ENCODE results near the gene CCDC15. TPM values are rescaled to one million over a fixed set of nuclear protein-coding genes. Genes with fewer than 3 reads are reported as not detected.

Gene CCDC15
- total and polyA plus RNA-seq, 2 of the 13 experiments (the other 11 are each of a cell fraction or from before 2014, with no cell fraction given) = 2.2 to 4.6 TPM

GRCh38 chr11:125070699-125071254, 116.8 kb downstream of the CCDC15 start (continued):
- TF ChIP-seq ZMYM2 (CRISPR knock-in tag; IDR thresholded peaks at IDR 0.05) (no peak), ZNF501 (CRISPR knock-in tag; IDR thresholded peaks at IDR 0.05) (peak; percentile 34; the same call in 1 of the 2 replicates), FOXA3 (CRISPR knock-in tag; IDR thresholded peaks at IDR 0.05) (peak; percentile 40; the same call in 1 of the 2 replicates), TRIM24 (CRISPR knock-in tag; IDR thresholded peaks at IDR 0.05) (no peak), ZNF891 (CRISPR knock-in tag; IDR thresholded peaks at IDR 0.05) (0 out of 2 replicates have a peak, but pooled peaks have one; percentile 56), SOX13 (IDR thresholded peaks at IDR 0.05) (no peak), SOX13 (CRISPR knock-in tag; conservative IDR thresholded peaks at IDR 0.05 in 1 of 2, IDR thresholded peaks at IDR 0.05 in 1 of 2) (peak in 1 of 2 experiments; percentile 33; a peak in 1 of 4 replicates), ZNF710 (CRISPR knock-in tag; IDR thresholded peaks at IDR 0.05; ENCODE audit: borderline replicate concordance) (peak; percentile 74), LCORL (IDR thresholded peaks at IDR 0.05) (no peak), LCORL (CRISPR knock-in tag; IDR thresholded peaks at IDR 0.05) (peak; percentile 78; the same call in 1 of the 2 replicates), ZNF292 (CRISPR knock-in tag; IDR thresholded peaks at IDR 0.05; ENCODE audit: borderline replicate concordance, low read depth) (0 out of 2 replicates have a peak, but pooled peaks have one; percentile 62), HNRNPUL1 (IDR thresholded peaks at IDR 0.05; ENCODE audit: low read depth, low read length) (no peak), ZFP82 (CRISPR knock-in tag; IDR thresholded peaks at IDR 0.05; ENCODE audit: borderline replicate concordance) (no peak), ETV5 (CRISPR knock-in tag; IDR thresholded peaks at IDR 0.05; ENCODE audit: borderline replicate concordance) (peak; percentile 32; the same call in 1 of the 2 replicates), SMARCE1 (IDR thresholded peaks at IDR 0.05; ENCODE audit: borderline replicate concordance) (no peak), PHF21A (CRISPR knock-in tag; IDR thresholded peaks at IDR 0.05) (peak; percentile 58; the same call in 1 of the 2 replicates), HMG20A (CRISPR knock-in tag; IDR thresholded peaks at IDR 0.05; ENCODE audit: borderline replicate concordance) (0 out of 2 replicates have a peak, but pooled peaks have one; percentile 11), SMAD3 (CRISPR knock-in tag; IDR thresholded peaks at IDR 0.05) (peak; percentile 50; the same call in 1 of the 2 replicates), ZNF335 (CRISPR knock-in tag; IDR thresholded peaks at IDR 0.05) (no peak), HOXA3 (CRISPR knock-in tag; IDR thresholded peaks at IDR 0.05) (peak; percentile 32; the same call in 1 of the 2 replicates), ATF1 (CRISPR knock-in tag; IDR thresholded peaks at IDR 0.05) (0 out of 2 replicates have a peak, but pooled peaks have one; percentile 19), POGZ (CRISPR knock-in tag; IDR thresholded peaks at IDR 0.05) (0 out of 2 replicates have a peak, but pooled peaks have one; percentile 24), NFE2 (CRISPR knock-in tag; IDR thresholded peaks at IDR 0.05) (no peak), ZFY (CRISPR knock-in tag; IDR thresholded peaks at IDR 0.05) (peak; percentile 55; the same call in 1 of the 2 replicates)
- TF ChIP-seq, protein P1, sequence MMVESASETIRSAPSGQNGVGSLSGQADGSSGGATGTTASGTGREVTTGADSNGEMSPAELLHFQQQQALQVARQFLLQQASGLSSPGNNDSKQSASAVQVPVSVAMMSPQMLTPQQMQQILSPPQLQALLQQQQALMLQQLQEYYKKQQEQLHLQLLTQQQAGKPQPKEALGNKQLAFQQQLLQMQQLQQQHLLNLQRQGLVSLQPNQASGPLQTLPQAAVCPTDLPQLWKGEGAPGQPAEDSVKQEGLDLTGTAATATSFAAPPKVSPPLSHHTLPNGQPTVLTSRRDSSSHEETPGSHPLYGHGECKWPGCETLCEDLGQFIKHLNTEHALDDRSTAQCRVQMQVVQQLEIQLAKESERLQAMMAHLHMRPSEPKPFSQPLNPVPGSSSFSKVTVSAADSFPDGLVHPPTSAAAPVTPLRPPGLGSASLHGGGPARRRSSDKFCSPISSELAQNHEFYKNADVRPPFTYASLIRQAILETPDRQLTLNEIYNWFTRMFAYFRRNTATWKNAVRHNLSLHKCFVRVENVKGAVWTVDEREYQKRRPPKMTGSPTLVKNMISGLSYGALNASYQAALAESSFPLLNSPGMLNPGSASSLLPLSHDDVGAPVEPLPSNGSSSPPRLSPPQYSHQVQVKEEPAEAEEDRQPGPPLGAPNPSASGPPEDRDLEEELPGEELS (CRISPR knock-in tag; IDR thresholded peaks at IDR 0.05) = peak; percentile 62; the same call in 1 of the 2 replicates
- TF ChIP-seq, protein P2, sequence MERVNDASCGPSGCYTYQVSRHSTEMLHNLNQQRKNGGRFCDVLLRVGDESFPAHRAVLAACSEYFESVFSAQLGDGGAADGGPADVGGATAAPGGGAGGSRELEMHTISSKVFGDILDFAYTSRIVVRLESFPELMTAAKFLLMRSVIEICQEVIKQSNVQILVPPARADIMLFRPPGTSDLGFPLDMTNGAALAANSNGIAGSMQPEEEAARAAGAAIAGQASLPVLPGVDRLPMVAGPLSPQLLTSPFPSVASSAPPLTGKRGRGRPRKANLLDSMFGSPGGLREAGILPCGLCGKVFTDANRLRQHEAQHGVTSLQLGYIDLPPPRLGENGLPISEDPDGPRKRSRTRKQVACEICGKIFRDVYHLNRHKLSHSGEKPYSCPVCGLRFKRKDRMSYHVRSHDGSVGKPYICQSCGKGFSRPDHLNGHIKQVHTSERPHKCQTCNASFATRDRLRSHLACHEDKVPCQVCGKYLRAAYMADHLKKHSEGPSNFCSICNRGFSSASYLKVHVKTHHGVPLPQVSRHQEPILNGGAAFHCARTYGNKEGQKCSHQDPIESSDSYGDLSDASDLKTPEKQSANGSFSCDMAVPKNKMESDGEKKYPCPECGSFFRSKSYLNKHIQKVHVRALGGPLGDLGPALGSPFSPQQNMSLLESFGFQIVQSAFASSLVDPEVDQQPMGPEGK (CRISPR knock-in tag; IDR thresholded peaks at IDR 0.05) = peak; percentile 77

Measured in HepG2 (cell line).